Measurements from ENCODE around the gene GID8. TPM values are rescaled to one million over a fixed set of nuclear protein-coding genes. Genes with fewer than 3 reads are reported as not detected.

Gene GID8
- polyA plus RNA-seq, 1 experiment = 23.4 TPM

GRCh38 chr20:62990306-62990825 lies 52.4 kb downstream of the GID8 start:
- CTCF ChIA-PET = interaction anchor here (1.0 kb wide), 1 partner anchor 19 kb away, joined by 5 read pairs; no protein-coding TSS in a partner anchor
- no peak for TF ChIP-seq CTCF (IDR thresholded peaks at IDR 0.05; ENCODE audit: insufficient read depth, low read depth, low read length)
- DNase-seq (ENCODE audit: low read depth) = no peak
- H3K27me3 ChIP-seq (ENCODE audit: control insufficient read depth, insufficient read depth, low read length) = peaks cover 23% of the 10 kb centered on the region
- no peak overlapping the region for H3K4me3 ChIP-seq (ENCODE audit: low read depth, low read length)
- no peaks in the 10 kb centered on the region for H3K36me3 ChIP-seq (ENCODE audit: control insufficient read depth, insufficient read depth, low read length)
- POLR2A ChIA-PET = no interaction called here

GRCh38 chr20:62991196-62991807 lies 53.4 kb downstream of the GID8 start:
- H3K27me3 ChIP-seq (ENCODE audit: control insufficient read depth, insufficient read depth, low read length) = peaks cover 28% of the 10 kb centered on the region
- CTCF ChIA-PET = interaction anchor here (0.6 to 1.0 kb wide), 3 partner anchors 18 to 21 kb away, joined by 3 to 5 read pairs (median 5); no protein-coding TSS in a partner anchor

GRCh38 chr20:62991863-62992262 lies 53.9 kb downstream of the GID8 start:
- no peak for TF ChIP-seq CTCF (IDR thresholded peaks at IDR 0.05; ENCODE audit: insufficient read depth, low read depth, low read length)
- ChIA-PET CTCF (interaction anchor here (0.7 to 1.1 kb wide), 2 partner anchors 17 to 19 kb away, joined by 4 to 5 read pairs; no protein-coding TSS in a partner anchor), POLR2A (no interaction called here)
- no peak overlapping the region for H3K4me3 ChIP-seq (ENCODE audit: low read depth, low read length)
- no peaks in the 10 kb centered on the region for H3K36me3 ChIP-seq (ENCODE audit: control insufficient read depth, insufficient read depth, low read length)
- DNase-seq (ENCODE audit: low read depth) = no peak
- H3K27me3 ChIP-seq (ENCODE audit: control insufficient read depth, insufficient read depth, low read length) = peaks cover 26% of the 10 kb centered on the region

More at GRCh38 chr20:62991196-62991807, 53.4 kb downstream of the GID8 start:
- TF ChIP-seq CTCF (IDR thresholded peaks at IDR 0.05; ENCODE audit: insufficient read depth, low read depth, low read length) = no peak
- no peak for DNase-seq (ENCODE audit: low read depth)
- H3K4me3 ChIP-seq (ENCODE audit: low read depth, low read length) = no peak overlapping the region
- POLR2A ChIA-PET = no interaction called here
- no peaks in the 10 kb centered on the region for H3K36me3 ChIP-seq (ENCODE audit: control insufficient read depth, insufficient read depth, low read length)

- Histone ChIP-seq H3K27me3 (ENCODE audit: control insufficient read depth, insufficient read depth, low read length) (peaks cover 29% of the 10 kb centered on the region), H3K4me3 (ENCODE audit: low read depth, low read length) (no peak overlapping the region), H3K36me3 (ENCODE audit: control insufficient read depth, insufficient read depth, low read length) (no peaks in the 10 kb centered on the region)
- ChIA-PET POLR2A (no interaction called here), CTCF (interaction anchor here (1.1 kb wide), 1 partner anchor 15 kb away, joined by 3 read pairs; no protein-coding TSS in a partner anchor)
- TF ChIP-seq CTCF (IDR thresholded peaks at IDR 0.05; ENCODE audit: insufficient read depth, low read depth, low read length) = no peak
- no peak for DNase-seq (ENCODE audit: low read depth)
Measured at GRCh38 chr20:62993856-62994494, 56.0 kb downstream of the GID8 start.

- Histone ChIP-seq H3K36me3 (ENCODE audit: control insufficient read depth, insufficient read depth, low read length) (no peaks in the 10 kb centered on the region), H3K4me3 (ENCODE audit: low read depth, low read length) (no peak overlapping the region), H3K27me3 (ENCODE audit: control insufficient read depth, insufficient read depth, low read length) (peaks cover 33% of the 10 kb centered on the region)
- ChIA-PET CTCF (interaction anchor here (0.7 kb wide), 1 partner anchor 76 kb away, joined by 3 read pairs; no protein-coding TSS in a partner anchor), POLR2A (no interaction called here)
- no peak for DNase-seq (ENCODE audit: low read depth)
- TF ChIP-seq CTCF (IDR thresholded peaks at IDR 0.05; ENCODE audit: insufficient read depth, low read depth, low read length) = no peak
Measured at GRCh38 chr20:62994869-62995281, 56.9 kb downstream of the GID8 start.

Data from BJ (cell line).